Measurements from ENCODE around the gene SCAP. TPM values are rescaled to one million over a fixed set of nuclear protein-coding genes. Genes with fewer than 3 reads are reported as not detected.
"Not testable (repeated sequence)": the region's sequence is repeated elsewhere in the genome, so short reads cannot be mapped to it uniquely, and the experiment has no call there.

Gene SCAP
- total RNA-seq, result 10 to 100 TPM; 57.3 to 60.4 TPM

DNA sequence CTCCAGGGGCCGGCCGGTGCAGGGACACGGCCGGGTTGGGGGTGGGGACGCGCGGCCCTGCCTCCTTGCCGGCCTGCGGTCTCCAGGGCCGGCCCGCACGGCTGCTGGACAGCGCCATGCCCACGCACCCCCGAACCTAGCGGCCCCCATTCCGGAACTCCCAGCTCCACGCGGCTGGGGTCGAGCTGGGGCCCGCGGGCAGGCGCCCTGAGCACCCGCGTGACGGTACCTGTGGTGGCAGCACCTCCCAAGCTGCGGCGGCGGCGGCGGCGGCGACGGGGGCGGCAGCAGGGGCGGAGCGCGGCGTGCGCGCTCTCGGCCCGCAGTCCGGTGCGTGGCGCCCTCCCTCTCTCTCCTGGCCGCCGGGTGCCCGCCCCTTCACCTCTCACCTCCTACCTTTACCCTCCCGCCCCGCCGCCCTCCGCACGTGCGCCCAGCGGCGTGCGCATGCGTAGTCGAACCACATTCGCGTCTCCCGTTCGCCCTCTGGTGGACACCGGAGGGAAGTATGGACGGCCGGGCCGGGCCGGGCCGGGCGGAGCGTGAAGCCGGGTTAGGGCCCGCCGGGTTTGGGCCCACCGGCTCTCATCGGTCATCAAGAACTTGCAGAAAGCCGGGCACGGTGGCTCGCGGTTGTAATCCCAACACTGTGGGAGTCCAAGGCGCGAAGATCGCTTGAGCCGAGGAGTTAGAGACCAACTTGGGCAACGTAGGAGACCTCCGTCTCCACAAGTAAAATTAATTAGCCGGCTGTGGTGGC is at the start of gene SCAP:
TSS of gene SCAP (minus strand) at position 372 of the 760 bp plus-strand sequence. CDS start 32,948 bp downstream, outside the sequence.
- H3K4me3 Mint-ChIP-seq, result peak within 1 kb of the TSS; percentile 94 to 98
- no peaks in the 10 kb centered on the region for H3K36me3 Mint-ChIP-seq (ENCODE audit: insufficient read depth in 2 of 2)
- no peaks in the 10 kb centered on the region for H3K9me3 Mint-ChIP-seq
- DNase-seq (peak; percentile 96 to 98), ATAC-seq (replicated peaks in 1 of 2) (peak; percentile 95)
- H3K4me1 Mint-ChIP-seq (ENCODE audit: low read depth), result peaks cover 37% of the 10 kb centered on the region
- H3K27me3 Mint-ChIP-seq (ENCODE audit: low read depth), result no peaks in the 10 kb centered on the region
- peak within 1 kb of the TSS; percentile 89 for H3K27ac Mint-ChIP-seq

DNA sequence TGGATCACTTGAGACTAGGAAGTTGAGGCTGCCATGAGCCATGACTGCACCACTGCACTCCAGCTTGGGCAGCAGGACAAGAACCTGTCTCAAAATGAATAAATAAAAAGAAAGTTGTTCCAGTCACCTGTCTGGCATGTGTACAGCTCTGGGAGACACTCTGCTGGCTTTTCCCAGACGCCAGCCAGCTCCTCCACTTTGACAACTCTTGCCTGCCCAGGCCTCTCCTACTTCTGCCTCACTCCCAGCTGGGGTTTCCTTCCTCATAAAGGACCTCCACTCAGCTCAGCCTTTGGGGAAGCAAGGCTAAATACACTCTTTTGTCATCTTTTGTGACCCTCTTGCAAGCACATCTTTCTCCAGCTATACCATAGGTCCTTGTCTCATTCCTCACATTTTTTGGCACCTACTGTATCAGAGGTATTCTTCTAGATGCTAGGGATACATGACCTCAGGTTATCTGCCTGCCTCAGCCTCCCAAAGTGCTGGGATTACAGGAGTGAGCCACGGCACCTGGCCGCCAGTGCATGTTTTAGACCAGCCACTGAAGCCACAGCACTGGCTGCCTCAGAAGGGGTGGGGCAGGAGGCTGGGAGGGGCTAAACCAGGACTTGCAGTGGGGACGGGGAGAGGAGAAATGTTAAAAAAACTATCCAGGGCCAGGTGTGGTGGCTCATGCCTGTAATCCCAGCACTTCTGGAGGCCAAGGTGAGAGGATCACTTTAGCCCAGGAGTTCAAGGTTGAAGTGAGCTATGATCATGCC is 47.8 kb upstream of the SCAP start:
- Mint-ChIP-seq H3K4me3 (no peak overlapping the region), H3K27ac (no peak overlapping the region)

GRCh38 chr3:47522082-47522987 is 46.6 kb upstream of the SCAP start:
- Mint-ChIP-seq H3K27me3 (ENCODE audit: low read depth) (no peaks in the 10 kb centered on the region), H3K4me3 (no peak overlapping the region), H3K4me1 (ENCODE audit: low read depth) (peaks cover 8% of the 10 kb centered on the region), H3K36me3 (ENCODE audit: insufficient read depth in 2 of 2) (no peaks in the 10 kb centered on the region), H3K9me3 (no peaks in the 10 kb centered on the region), H3K27ac (no peak overlapping the region)
- ATAC-seq (replicated peaks in 1 of 2), result peak; percentile 97 to 98
- DNase-seq, result peak; percentile 83

More for the DNA sequence above, 47.8 kb upstream of the SCAP start:
- no peak for ATAC-seq (replicated peaks in 1 of 2)
- no peak for DNase-seq
- no peaks in the 10 kb centered on the region for H3K27me3 Mint-ChIP-seq (ENCODE audit: low read depth)
- peaks cover 8% of the 10 kb centered on the region for H3K4me1 Mint-ChIP-seq (ENCODE audit: low read depth)
- no peaks in the 10 kb centered on the region for H3K36me3 Mint-ChIP-seq (ENCODE audit: insufficient read depth in 2 of 2)
- H3K9me3 Mint-ChIP-seq, result peaks cover 0 to 4% of the 10 kb centered on the region in 2 donors

GRCh38 chr3:47520756-47521155 is 45.0 kb upstream of the SCAP start:
- DNase-seq, result no peak
- no peak for ATAC-seq (replicated peaks in 1 of 2)
- H3K4me1 Mint-ChIP-seq (ENCODE audit: low read depth), result peaks cover 8% of the 10 kb centered on the region
- no peak overlapping the region for H3K4me3 Mint-ChIP-seq
- H3K9me3 Mint-ChIP-seq, result no peaks in the 10 kb centered on the region
- H3K27me3 Mint-ChIP-seq (ENCODE audit: low read depth), result no peaks in the 10 kb centered on the region
- H3K36me3 Mint-ChIP-seq (ENCODE audit: insufficient read depth in 2 of 2), result no peaks in the 10 kb centered on the region
- H3K27ac Mint-ChIP-seq, result no peak overlapping the region

DNA sequence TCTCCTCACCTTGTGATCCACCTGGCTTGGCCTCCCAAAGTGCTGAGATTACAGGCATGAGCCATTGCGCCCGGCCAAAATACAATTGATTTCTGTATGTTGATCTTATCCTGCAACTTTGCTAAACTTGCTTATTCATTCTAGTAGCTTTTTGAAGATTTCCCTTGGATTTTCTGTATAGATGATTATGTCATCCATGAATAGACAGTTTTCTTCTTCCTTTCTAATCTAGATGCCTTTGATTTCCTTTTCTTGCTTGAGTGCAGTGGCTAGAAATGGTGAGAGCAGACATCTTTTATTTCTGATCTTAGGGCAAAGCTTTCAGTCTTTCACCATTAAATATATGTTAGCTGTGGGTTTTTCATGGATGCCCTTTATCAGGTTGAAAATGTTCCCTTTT is 42.2 kb upstream of the SCAP start:
- Mint-ChIP-seq H3K9me3 (no peaks in the 10 kb centered on the region), H3K27ac (no peak overlapping the region), H3K4me1 (ENCODE audit: low read depth) (peaks cover 12% of the 10 kb centered on the region), H3K36me3 (ENCODE audit: insufficient read depth in 2 of 2) (peaks cover 0 to 2% of the 10 kb centered on the region in 2 donors), H3K27me3 (ENCODE audit: low read depth) (no peaks in the 10 kb centered on the region), H3K4me3 (no peak overlapping the region)
- no peak for DNase-seq
- no peak for ATAC-seq (replicated peaks in 1 of 2)

GRCh38 chr3:47515864-47516319 is 40.2 kb upstream of the SCAP start:
- Mint-ChIP-seq H3K27ac (no peak overlapping the region), H3K4me1 (ENCODE audit: low read depth) (peaks cover 18% of the 10 kb centered on the region), H3K36me3 (ENCODE audit: insufficient read depth in 2 of 2) (peaks cover 0 to 7% of the 10 kb centered on the region in 2 donors), H3K4me3 (no peak overlapping the region), H3K9me3 (no peaks in the 10 kb centered on the region), H3K27me3 (ENCODE audit: low read depth) (no peaks in the 10 kb centered on the region)
- no peak for DNase-seq
- ATAC-seq (replicated peaks in 1 of 2), result no peak

DNA sequence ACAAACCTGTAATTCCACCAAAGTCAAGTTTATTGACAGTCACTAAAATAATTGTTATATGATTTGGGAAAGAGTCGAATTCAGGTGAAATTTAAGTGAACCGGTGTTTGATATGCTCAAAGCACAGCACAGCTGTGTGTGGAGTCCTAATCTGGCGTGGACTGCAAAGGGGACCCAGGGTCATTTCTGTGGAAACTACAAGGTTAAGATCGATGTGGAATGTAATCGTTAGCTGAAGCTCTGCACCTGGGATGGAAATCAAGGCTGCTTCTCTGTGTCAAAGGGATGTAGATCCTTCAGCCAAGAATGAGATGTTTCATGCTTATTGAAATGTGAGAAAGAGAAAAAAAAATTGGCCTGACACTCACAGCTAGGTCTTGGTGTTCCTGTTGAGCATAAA is 39.4 kb upstream of the SCAP start:
- Mint-ChIP-seq H3K4me1 (ENCODE audit: low read depth) (peaks cover 18% of the 10 kb centered on the region), H3K9me3 (no peaks in the 10 kb centered on the region), H3K27me3 (ENCODE audit: low read depth) (no peaks in the 10 kb centered on the region), H3K27ac (peak overlapping the region; percentile 91), H3K36me3 (ENCODE audit: insufficient read depth in 2 of 2) (peaks cover 0 to 11% of the 10 kb centered on the region in 2 donors), H3K4me3 (peak overlapping the region; percentile 63 to 75)
- ATAC-seq (replicated peaks in 1 of 2), result no peak
- no peak for DNase-seq

GRCh38 chr3:47513125-47513929 is 37.6 kb upstream of the SCAP start, which contains the start of gene ELP6:
TSS of gene ELP6 (minus strand) at chr3:47513712. CDS start at chr3:47513590, 122 bp downstream.
- Mint-ChIP-seq H3K4me3 (peak within 1 kb of the TSS; percentile 95 to 97), H3K27me3 (ENCODE audit: low read depth) (no peaks in the 10 kb centered on the region), H3K27ac (peak within 1 kb of the TSS; percentile 99), H3K4me1 (ENCODE audit: low read depth) (peaks cover 18% of the 10 kb centered on the region), H3K36me3 (ENCODE audit: insufficient read depth in 2 of 2) (peaks cover 2 to 13% of the 10 kb centered on the region in 2 donors), H3K9me3 (no peaks in the 10 kb centered on the region)
- ATAC-seq (replicated peaks in 1 of 2) (peak; percentile 96 to 97), DNase-seq (peak; percentile 97 to 98)

GRCh38 chr3:47512416-47513124 is 36.8 kb upstream of the SCAP start:
- no peaks in the 10 kb centered on the region for H3K9me3 Mint-ChIP-seq
- peak overlapping the region; percentile 95 to 97 for H3K4me3 Mint-ChIP-seq
- ATAC-seq (replicated peaks in 1 of 2) (peak in 1 of 2 donors; percentile 14), DNase-seq (peak; percentile 37)
- peak overlapping the region; percentile 99 for H3K27ac Mint-ChIP-seq
- no peaks in the 10 kb centered on the region for H3K27me3 Mint-ChIP-seq (ENCODE audit: low read depth)
- peaks cover 2 to 13% of the 10 kb centered on the region in 2 donors for H3K36me3 Mint-ChIP-seq (ENCODE audit: insufficient read depth in 2 of 2)
- H3K4me1 Mint-ChIP-seq (ENCODE audit: low read depth), result peaks cover 18% of the 10 kb centered on the region

GRCh38 chr3:47505267-47505666 is 29.5 kb upstream of the SCAP start:
- H3K4me3 Mint-ChIP-seq; DNase-seq; H3K9me3 Mint-ChIP-seq; H3K27me3 Mint-ChIP-seq (ENCODE audit: low read depth); ATAC-seq (replicated peaks in 1 of 2); H3K4me1 Mint-ChIP-seq (ENCODE audit: low read depth); H3K27ac Mint-ChIP-seq: not testable (repeated sequence)
- H3K36me3 Mint-ChIP-seq (ENCODE audit: insufficient read depth in 2 of 2), result peaks cover 12% of the 10 kb centered on the region in 2 donors

DNA sequence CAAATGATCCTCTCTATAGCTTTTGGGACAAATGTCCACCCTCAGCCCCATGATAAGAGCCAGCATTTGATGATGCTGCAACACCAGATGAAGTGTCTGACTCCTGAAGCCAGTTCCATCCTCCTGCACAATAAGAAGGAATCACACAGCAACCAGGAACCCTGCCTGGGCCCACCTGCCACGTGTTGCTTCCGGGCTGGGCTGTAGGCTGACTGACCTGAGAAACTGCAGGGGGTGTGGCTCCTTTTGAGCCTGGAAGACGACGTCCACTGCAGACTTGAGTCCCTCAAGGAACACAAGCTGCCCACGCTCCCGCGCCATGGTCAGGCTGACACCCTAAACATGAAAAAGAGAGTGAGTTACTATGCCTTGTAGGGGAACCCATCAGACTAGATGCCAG is 28.4 kb upstream of the SCAP start:
- Mint-ChIP-seq H3K4me3 (no peak overlapping the region), H3K27me3 (ENCODE audit: low read depth) (no peaks in the 10 kb centered on the region), H3K9me3 (no peaks in the 10 kb centered on the region)

More for the DNA sequence above, 28.4 kb upstream of the SCAP start:
- ATAC-seq (replicated peaks in 1 of 2), result no peak
- no peak for DNase-seq
- H3K27ac Mint-ChIP-seq, result no peak overlapping the region
- H3K4me1 Mint-ChIP-seq (ENCODE audit: low read depth), result peaks cover 4% of the 10 kb centered on the region
- peaks cover 9 to 13% of the 10 kb centered on the region in 2 donors for H3K36me3 Mint-ChIP-seq (ENCODE audit: insufficient read depth in 2 of 2)
